ENCODE measurements around the gene SGSM1. TPM values are rescaled to one million over a fixed set of nuclear protein-coding genes. Genes with fewer than 3 reads are reported as not detected.

The SGSM1 gene
- total and polyA plus RNA-seq, 10 of the 15 experiments (the other 5 are each of a cell fraction or from before 2014, with no cell fraction given): not detected

- intact Hi-C loops (cut with micrococcal nuclease; ENCODE audit: unreplicated experiment) (no loop called here), in situ Hi-C loops (cut with MboI) (no loop called here)
- Histone ChIP-seq H3K4me2 (ENCODE audit: control insufficient read depth, insufficient read depth) (no peak overlapping the region), H3K27me3 (replicated peaks in 1 of 2; ENCODE audit: control insufficient read depth in 2 of 2, insufficient read depth in 2 of 2, low read length in 1 of 2) (peaks cover 0 to 4% of the 10 kb centered on the region in 2 experiments; a peak in 1 of 4 replicates), H4K20me1 (ENCODE audit: control insufficient read depth, insufficient read depth) (no peaks in the 10 kb centered on the region), H3K27ac (ENCODE audit: control insufficient read depth, insufficient read depth) (no peak overlapping the region), H3K9me3 (replicated peaks; ENCODE audit: control insufficient read depth, insufficient read depth, low read length) (peaks cover 2% of the 10 kb centered on the region; the same call in 2 of the 3 replicates), H3K4me1 (ENCODE audit: control insufficient read depth, insufficient read depth, low read length) (no peaks in the 10 kb centered on the region), H3K9ac (ENCODE audit: control insufficient read depth, insufficient read depth, low read length) (no peak overlapping the region), H3K36me3 (ENCODE audit: control insufficient read depth in 2 of 2, insufficient read depth in 2 of 2, low read length in 1 of 2) (no peaks in the 10 kb centered on the region), H2AFZ (ENCODE audit: control insufficient read depth, low read depth, low read length) (no peak overlapping the region), H3K79me2 (ENCODE audit: control insufficient read depth, insufficient read depth, low read length) (no peaks in the 10 kb centered on the region), H3K4me3 (no peak overlapping the region)
- POLR2A ChIA-PET: no interaction called here
- CTCF ChIA-PET: interaction anchor here (0.9 kb wide), 1 partner anchor 10 kb away, joined by 3 read pairs; no protein-coding TSS in a partner anchor
- WGBS (ENCODE audit: insufficient coverage, insufficient replicate concordance, low lambda C conversion rate, missing lambda C conversion rate): 10% methylated on average over 2 of the region's 2 CpGs
- ATAC-seq (no peak), FAIRE-seq (no peak), DNase-seq (ENCODE audit: low read depth, low spot score) (no peak)
- SMC1A ChIA-PET (ENCODE audit: uncharacterized antibody, unreplicated experiment): no interaction called here
- no TSS peak for BruUV-seq (replicated peaks)
- RAD21 ChIA-PET (ENCODE audit: unreplicated experiment): no interaction called here
- no peak for TF ChIP-seq SUZ12 (IDR thresholded peaks at IDR 0.05; ENCODE audit: unreplicated experiment)
- TF ChIP-seq, protein P1, sequence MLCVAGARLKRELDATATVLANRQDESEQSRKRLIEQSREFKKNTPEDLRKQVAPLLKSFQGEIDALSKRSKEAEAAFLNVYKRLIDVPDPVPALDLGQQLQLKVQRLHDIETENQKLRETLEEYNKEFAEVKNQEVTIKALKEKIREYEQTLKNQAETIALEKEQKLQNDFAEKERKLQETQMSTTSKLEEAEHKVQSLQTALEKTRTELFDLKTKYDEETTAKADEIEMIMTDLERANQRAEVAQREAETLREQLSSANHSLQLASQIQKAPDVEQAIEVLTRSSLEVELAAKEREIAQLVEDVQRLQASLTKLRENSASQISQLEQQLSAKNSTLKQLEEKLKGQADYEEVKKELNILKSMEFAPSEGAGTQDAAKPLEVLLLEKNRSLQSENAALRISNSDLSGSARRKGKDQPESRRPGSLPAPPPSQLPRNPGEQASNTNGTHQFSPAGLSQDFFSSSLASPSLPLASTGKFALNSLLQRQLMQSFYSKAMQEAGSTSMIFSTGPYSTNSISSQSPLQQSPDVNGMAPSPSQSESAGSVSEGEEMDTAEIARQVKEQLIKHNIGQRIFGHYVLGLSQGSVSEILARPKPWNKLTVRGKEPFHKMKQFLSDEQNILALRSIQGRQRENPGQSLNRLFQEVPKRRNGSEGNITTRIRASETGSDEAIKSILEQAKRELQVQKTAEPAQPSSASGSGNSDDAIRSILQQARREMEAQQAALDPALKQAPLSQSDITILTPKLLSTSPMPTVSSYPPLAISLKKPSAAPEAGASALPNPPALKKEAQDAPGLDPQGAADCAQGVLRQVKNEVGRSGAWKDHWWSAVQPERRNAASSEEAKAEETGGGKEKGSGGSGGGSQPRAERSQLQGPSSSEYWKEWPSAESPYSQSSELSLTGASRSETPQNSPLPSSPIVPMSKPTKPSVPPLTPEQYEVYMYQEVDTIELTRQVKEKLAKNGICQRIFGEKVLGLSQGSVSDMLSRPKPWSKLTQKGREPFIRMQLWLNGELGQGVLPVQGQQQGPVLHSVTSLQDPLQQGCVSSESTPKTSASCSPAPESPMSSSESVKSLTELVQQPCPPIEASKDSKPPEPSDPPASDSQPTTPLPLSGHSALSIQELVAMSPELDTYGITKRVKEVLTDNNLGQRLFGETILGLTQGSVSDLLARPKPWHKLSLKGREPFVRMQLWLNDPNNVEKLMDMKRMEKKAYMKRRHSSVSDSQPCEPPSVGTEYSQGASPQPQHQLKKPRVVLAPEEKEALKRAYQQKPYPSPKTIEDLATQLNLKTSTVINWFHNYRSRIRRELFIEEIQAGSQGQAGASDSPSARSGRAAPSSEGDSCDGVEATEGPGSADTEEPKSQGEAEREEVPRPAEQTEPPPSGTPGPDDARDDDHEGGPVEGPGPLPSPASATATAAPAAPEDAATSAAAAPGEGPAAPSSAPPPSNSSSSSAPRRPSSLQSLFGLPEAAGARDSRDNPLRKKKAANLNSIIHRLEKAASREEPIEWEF (IDR thresholded peaks at IDR 0.05; ENCODE audit: insufficient replicate concordance, low read depth, low read length): no peak
- TF ChIP-seq CBX5 (IDR thresholded peaks at IDR 0.05; ENCODE audit: low read depth): no peak
- TF ChIP-seq PRDM15 (CRISPR knock-in tag; IDR thresholded peaks at IDR 0.05): no peak
- TF ChIP-seq SMAD5 (IDR thresholded peaks at IDR 0.05; ENCODE audit: low read depth): no peak
- no peak for TF ChIP-seq MYC (IDR thresholded peaks at IDR 0.05; ENCODE audit: insufficient read depth, insufficient read length, insufficient replicate concordance, low read length, severe bottlenecking)
- no peak for TF ChIP-seq GATAD2B (conservative IDR thresholded peaks at IDR 0.05; ENCODE audit: low read depth)
- no peak for TF ChIP-seq ZNF217 (IDR thresholded peaks at IDR 0.05)
- no peak for TF ChIP-seq HDGF (IDR thresholded peaks at IDR 0.05)
- TF ChIP-seq ETV6 (conservative IDR thresholded peaks at IDR 0.05 in 1 of 2, IDR thresholded peaks at IDR 0.05 in 1 of 2; ENCODE audit: borderline replicate concordance in 1 of 2, low read depth in 1 of 2): no peak
- no peak for TF ChIP-seq MTA3 (IDR thresholded peaks at IDR 0.05; ENCODE audit: borderline replicate concordance, low read length)
Observed at GRCh38 chr22:24819487-24819886, 13.5 kb downstream of the SGSM1 start.

All from GM12878 (cell line).